ENCODE measurements around the gene IL1RAPL2.
A peak's percentile ranks its signal among the peaks of the same experiment; 100 is the strongest.

IL1RAPL2 gene

GRCh38 chrX:105526431-105526830 is 960.4 kb downstream of the IL1RAPL2 start:
- Histone ChIP-seq H3K36me3 (ENCODE audit: insufficient read depth, insufficient read length, low read length) (no peaks in the 10 kb centered on the region), H3K27me3 (ENCODE audit: insufficient read depth, insufficient read length) (no peaks in the 10 kb centered on the region), H3K4me1 (ENCODE audit: insufficient read depth, insufficient read length) (no peaks in the 10 kb centered on the region), H3K9ac (ENCODE audit: insufficient read length, low read depth) (no peak overlapping the region), H3K4me3 (ENCODE audit: insufficient read length, low read depth) (no peak overlapping the region), H3K9me3 (ENCODE audit: insufficient read depth, low read length) (no peaks in the 10 kb centered on the region)
- TF ChIP-seq YY1 (IDR thresholded peaks at IDR 0.05; ENCODE audit: insufficient read depth, insufficient read length), result no peak
- TF ChIP-seq SUZ12 (IDR thresholded peaks at IDR 0.05; ENCODE audit: extremely low read depth, insufficient read depth, insufficient read length), result no peak
- no peak for TF ChIP-seq ZNF274 (IDR thresholded peaks at IDR 0.05; ENCODE audit: low read depth, low read length)
- DNase-seq (ENCODE audit: low read depth, low spot score), result no peak

- TF ChIP-seq SUZ12 (IDR thresholded peaks at IDR 0.05; ENCODE audit: extremely low read depth, insufficient read depth, insufficient read length) (no peak), ZNF274 (IDR thresholded peaks at IDR 0.05; ENCODE audit: low read depth, low read length) (no peak), YY1 (IDR thresholded peaks at IDR 0.05; ENCODE audit: insufficient read depth, insufficient read length) (no peak)
- H3K9ac ChIP-seq (ENCODE audit: insufficient read length, low read depth), result no peak overlapping the region
- H3K4me3 ChIP-seq (ENCODE audit: insufficient read length, low read depth), result no peak overlapping the region
- H3K9me3 ChIP-seq (ENCODE audit: insufficient read depth, low read length), result no peaks in the 10 kb centered on the region
- H3K4me1 ChIP-seq (ENCODE audit: insufficient read depth, insufficient read length), result no peaks in the 10 kb centered on the region
- DNase-seq (ENCODE audit: low read depth, low spot score), result no peak
- H3K27me3 ChIP-seq (ENCODE audit: insufficient read depth, insufficient read length), result no peaks in the 10 kb centered on the region
- H3K36me3 ChIP-seq (ENCODE audit: insufficient read depth, insufficient read length, low read length), result no peaks in the 10 kb centered on the region
Measured at GRCh38 chrX:105527759-105528158, 961.8 kb downstream of the IL1RAPL2 start.

- no peaks in the 10 kb centered on the region for H3K36me3 ChIP-seq (ENCODE audit: insufficient read depth, insufficient read length, low read length)
- no peaks in the 10 kb centered on the region for H3K4me1 ChIP-seq (ENCODE audit: insufficient read depth, insufficient read length)
- TF ChIP-seq ZNF274 (IDR thresholded peaks at IDR 0.05; ENCODE audit: low read depth, low read length) (no peak), YY1 (IDR thresholded peaks at IDR 0.05; ENCODE audit: insufficient read depth, insufficient read length) (no peak), SUZ12 (IDR thresholded peaks at IDR 0.05; ENCODE audit: extremely low read depth, insufficient read depth, insufficient read length) (no peak)
- no peak overlapping the region for H3K9ac ChIP-seq (ENCODE audit: insufficient read length, low read depth)
- no peak overlapping the region for H3K4me3 ChIP-seq (ENCODE audit: insufficient read length, low read depth)
- no peaks in the 10 kb centered on the region for H3K9me3 ChIP-seq (ENCODE audit: insufficient read depth, low read length)
- no peak for DNase-seq (ENCODE audit: low read depth, low spot score)
- H3K27me3 ChIP-seq (ENCODE audit: insufficient read depth, insufficient read length), result no peaks in the 10 kb centered on the region
Measured at GRCh38 chrX:105533951-105534350, 968.0 kb downstream of the IL1RAPL2 start.

GRCh38 chrX:105543283-105543682 is 977.3 kb downstream of the IL1RAPL2 start:
- no peaks in the 10 kb centered on the region for H3K9me3 ChIP-seq (ENCODE audit: insufficient read depth, low read length)
- H3K27me3 ChIP-seq (ENCODE audit: insufficient read depth, insufficient read length), result no peaks in the 10 kb centered on the region
- no peaks in the 10 kb centered on the region for H3K36me3 ChIP-seq (ENCODE audit: insufficient read depth, insufficient read length, low read length)
- TF ChIP-seq YY1 (IDR thresholded peaks at IDR 0.05; ENCODE audit: insufficient read depth, insufficient read length) (no peak), ZNF274 (IDR thresholded peaks at IDR 0.05; ENCODE audit: low read depth, low read length) (no peak), SUZ12 (IDR thresholded peaks at IDR 0.05; ENCODE audit: extremely low read depth, insufficient read depth, insufficient read length) (no peak)
- no peaks in the 10 kb centered on the region for H3K4me1 ChIP-seq (ENCODE audit: insufficient read depth, insufficient read length)
- H3K9ac ChIP-seq (ENCODE audit: insufficient read length, low read depth), result no peak overlapping the region
- DNase-seq (ENCODE audit: low read depth, low spot score), result peak; percentile 22
- H3K4me3 ChIP-seq (ENCODE audit: insufficient read length, low read depth), result no peak overlapping the region

- H3K4me3 ChIP-seq (ENCODE audit: insufficient read length, low read depth), result no peak overlapping the region
- no peak overlapping the region for H3K9ac ChIP-seq (ENCODE audit: insufficient read length, low read depth)
- H3K36me3 ChIP-seq (ENCODE audit: insufficient read depth, insufficient read length, low read length), result no peaks in the 10 kb centered on the region
- no peak for TF ChIP-seq SUZ12 (IDR thresholded peaks at IDR 0.05; ENCODE audit: extremely low read depth, insufficient read depth, insufficient read length)
- TF ChIP-seq ZNF274 (IDR thresholded peaks at IDR 0.05; ENCODE audit: low read depth, low read length), result no peak
- no peak for TF ChIP-seq YY1 (IDR thresholded peaks at IDR 0.05; ENCODE audit: insufficient read depth, insufficient read length)
- no peaks in the 10 kb centered on the region for H3K27me3 ChIP-seq (ENCODE audit: insufficient read depth, insufficient read length)
- H3K9me3 ChIP-seq (ENCODE audit: insufficient read depth, low read length), result no peaks in the 10 kb centered on the region
- no peak for DNase-seq (ENCODE audit: low read depth, low spot score)
- no peaks in the 10 kb centered on the region for H3K4me1 ChIP-seq (ENCODE audit: insufficient read depth, insufficient read length)
Measured at GRCh38 chrX:105550043-105550663, 984.2 kb downstream of the IL1RAPL2 start.

GRCh38 chrX:105552395-105552794 is 986.4 kb downstream of the IL1RAPL2 start:
- no peak for DNase-seq (ENCODE audit: low read depth, low spot score)
- TF ChIP-seq SUZ12 (IDR thresholded peaks at IDR 0.05; ENCODE audit: extremely low read depth, insufficient read depth, insufficient read length), result no peak
- TF ChIP-seq YY1 (IDR thresholded peaks at IDR 0.05; ENCODE audit: insufficient read depth, insufficient read length), result no peak
- no peak for TF ChIP-seq ZNF274 (IDR thresholded peaks at IDR 0.05; ENCODE audit: low read depth, low read length)
- no peaks in the 10 kb centered on the region for H3K36me3 ChIP-seq (ENCODE audit: insufficient read depth, insufficient read length, low read length)
- no peaks in the 10 kb centered on the region for H3K27me3 ChIP-seq (ENCODE audit: insufficient read depth, insufficient read length)
- H3K4me1 ChIP-seq (ENCODE audit: insufficient read depth, insufficient read length), result no peaks in the 10 kb centered on the region
- H3K4me3 ChIP-seq (ENCODE audit: insufficient read length, low read depth), result no peak overlapping the region
- H3K9me3 ChIP-seq (ENCODE audit: insufficient read depth, low read length), result no peaks in the 10 kb centered on the region
- no peak overlapping the region for H3K9ac ChIP-seq (ENCODE audit: insufficient read length, low read depth)

GRCh38 chrX:105553118-105553517 is 987.1 kb downstream of the IL1RAPL2 start:
- no peaks in the 10 kb centered on the region for H3K27me3 ChIP-seq (ENCODE audit: insufficient read depth, insufficient read length)
- no peak overlapping the region for H3K9ac ChIP-seq (ENCODE audit: insufficient read length, low read depth)
- H3K4me1 ChIP-seq (ENCODE audit: insufficient read depth, insufficient read length), result no peaks in the 10 kb centered on the region
- H3K9me3 ChIP-seq (ENCODE audit: insufficient read depth, low read length), result no peaks in the 10 kb centered on the region
- no peak for DNase-seq (ENCODE audit: low read depth, low spot score)
- no peak for TF ChIP-seq YY1 (IDR thresholded peaks at IDR 0.05; ENCODE audit: insufficient read depth, insufficient read length)
- no peak for TF ChIP-seq SUZ12 (IDR thresholded peaks at IDR 0.05; ENCODE audit: extremely low read depth, insufficient read depth, insufficient read length)
- no peak for TF ChIP-seq ZNF274 (IDR thresholded peaks at IDR 0.05; ENCODE audit: low read depth, low read length)
- no peaks in the 10 kb centered on the region for H3K36me3 ChIP-seq (ENCODE audit: insufficient read depth, insufficient read length, low read length)
- no peak overlapping the region for H3K4me3 ChIP-seq (ENCODE audit: insufficient read length, low read depth)

Data from NT2/D1 (cell line).